Fibroblast of the aortic adventitia (primary cell): ENCODE results near the gene ZFYVE9. TPM values are rescaled to one million over a fixed set of nuclear protein-coding genes. Genes with fewer than 3 reads are reported as not detected.
A peak's percentile ranks its signal among the peaks of the same experiment; 100 is the strongest.

Source experiments
- DNase-seq: peaks from one replicate; pipeline ENCODE4 v3.0.0-alpha.2; 2010; ENCODE audit warnings: low read depth
- H3K4me3 ChIP-seq: 2 replicates; pipeline ENCODE4 v1.5.1; 2011; ENCODE audit warnings: low read depth, mild to moderate bottlenecking, control low read depth, low read length, moderate library complexity
- CTCF ChIP-seq: IDR thresholded peaks from 2 replicates; pipeline ENCODE4 v1.5.1; 2011; ENCODE audit warnings: mild to moderate bottlenecking, low read length, control low read depth, inconsistent platforms; ENCODE audit not compliant: insufficient read depth
- total RNA-seq: library from RNA; depleted of rRNA; stranded (reverse); fragments of >200 nt; gene quantifications from 2 replicates; pipeline ENCODE4 v1.2.3, GENCODE V29; 2012; ENCODE audit warnings: low replicate concordance

ZFYVE9 gene
- total RNA-seq, 1 donor = 28.8 TPM

GRCh38 chr1:52235646-52236045 is 93.8 kb downstream of the ZFYVE9 start:
- TF ChIP-seq CTCF = no peak
- no peak overlapping the region for H3K4me3 ChIP-seq
- DNase-seq = no peak

GRCh38 chr1:52237430-52237829 is 95.5 kb downstream of the ZFYVE9 start:
- peak; percentile 21 for DNase-seq
- H3K4me3 ChIP-seq = no peak overlapping the region
- no peak for TF ChIP-seq CTCF

GRCh38 chr1:52238474-52238873 is 96.6 kb downstream of the ZFYVE9 start:
- H3K4me3 ChIP-seq = no peak overlapping the region
- no peak for TF ChIP-seq CTCF
- DNase-seq = peak; percentile 32

- no peak overlapping the region for H3K4me3 ChIP-seq
- peak; percentile 39 for DNase-seq
- TF ChIP-seq CTCF = no peak
Measured at GRCh38 chr1:52238887-52239707, 97.2 kb downstream of the ZFYVE9 start.

GRCh38 chr1:52239708-52240001 is 97.8 kb downstream of the ZFYVE9 start:
- no peak for DNase-seq
- TF ChIP-seq CTCF = no peak
- no peak overlapping the region for H3K4me3 ChIP-seq

- H3K4me3 ChIP-seq = no peak overlapping the region
- TF ChIP-seq CTCF = no peak
- DNase-seq = no peak
Measured at GRCh38 chr1:52240592-52241210, 98.8 kb downstream of the ZFYVE9 start.
